ENCODE results near the gene HLCS. TPM values are rescaled to one million over a fixed set of nuclear protein-coding genes. Genes with fewer than 3 reads are reported as not detected.

HLCS gene
- total and polyA plus RNA-seq, 2 experiments from 2014 or later, result 12.4 to 20.1 TPM

DNA sequence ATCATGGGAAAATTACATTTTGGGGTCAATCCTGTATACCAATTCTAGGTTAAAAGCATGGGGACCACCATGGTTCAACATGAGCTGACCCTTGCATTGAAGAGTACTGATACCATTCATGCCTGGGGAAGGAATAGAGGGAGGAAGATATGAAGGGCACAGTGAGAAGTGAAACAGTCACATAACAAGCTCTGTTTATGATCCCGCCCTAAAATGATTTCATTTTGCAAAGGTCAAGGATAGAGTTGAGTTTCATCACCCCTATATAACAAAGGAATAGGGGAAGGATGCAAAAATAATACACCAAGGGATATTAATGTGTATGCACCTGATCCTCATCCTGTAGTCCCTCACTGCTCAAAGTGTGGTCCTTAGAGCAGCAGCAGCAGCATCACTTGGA lies 2.5 kb upstream of the HLCS start:
- Histone ChIP-seq H3K4me3 (no peak overlapping the region), H3K27ac (no peak overlapping the region), H3K36me3 (no peaks in the 10 kb centered on the region), H3K27me3 (no peaks in the 10 kb centered on the region), H3K9me3 (ENCODE audit: low read depth) (no peaks in the 10 kb centered on the region), H3K4me1 (ENCODE audit: low read depth) (no peaks in the 10 kb centered on the region)
- TF ChIP-seq, protein P1, sequence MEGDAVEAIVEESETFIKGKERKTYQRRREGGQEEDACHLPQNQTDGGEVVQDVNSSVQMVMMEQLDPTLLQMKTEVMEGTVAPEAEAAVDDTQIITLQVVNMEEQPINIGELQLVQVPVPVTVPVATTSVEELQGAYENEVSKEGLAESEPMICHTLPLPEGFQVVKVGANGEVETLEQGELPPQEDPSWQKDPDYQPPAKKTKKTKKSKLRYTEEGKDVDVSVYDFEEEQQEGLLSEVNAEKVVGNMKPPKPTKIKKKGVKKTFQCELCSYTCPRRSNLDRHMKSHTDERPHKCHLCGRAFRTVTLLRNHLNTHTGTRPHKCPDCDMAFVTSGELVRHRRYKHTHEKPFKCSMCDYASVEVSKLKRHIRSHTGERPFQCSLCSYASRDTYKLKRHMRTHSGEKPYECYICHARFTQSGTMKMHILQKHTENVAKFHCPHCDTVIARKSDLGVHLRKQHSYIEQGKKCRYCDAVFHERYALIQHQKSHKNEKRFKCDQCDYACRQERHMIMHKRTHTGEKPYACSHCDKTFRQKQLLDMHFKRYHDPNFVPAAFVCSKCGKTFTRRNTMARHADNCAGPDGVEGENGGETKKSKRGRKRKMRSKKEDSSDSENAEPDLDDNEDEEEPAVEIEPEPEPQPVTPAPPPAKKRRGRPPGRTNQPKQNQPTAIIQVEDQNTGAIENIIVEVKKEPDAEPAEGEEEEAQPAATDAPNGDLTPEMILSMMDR (IDR thresholded peaks at IDR 0.05; ENCODE audit: low read depth, low read length), result no peak
- DNase-seq (ENCODE audit: low read depth in 1 of 2, low spot score in 1 of 2), result no peak

DNA sequence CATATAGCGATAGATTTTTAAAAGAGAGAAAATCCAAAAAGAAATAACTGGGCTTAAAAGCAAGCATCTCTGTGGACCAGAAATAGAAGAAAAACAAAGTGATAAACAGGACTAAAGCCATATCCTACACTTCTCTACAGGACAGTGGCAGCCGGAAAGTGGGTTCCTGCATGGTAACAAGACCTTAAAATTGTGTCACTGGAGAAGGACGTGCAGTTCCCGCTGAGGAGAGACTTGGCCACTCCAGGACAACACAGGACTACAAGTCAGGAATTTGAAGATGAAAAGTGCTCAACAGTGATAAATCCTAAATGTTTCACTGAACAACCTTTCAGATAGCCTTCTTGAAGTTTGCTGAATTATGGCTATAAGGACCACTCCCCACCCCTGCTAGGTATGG lies 1.9 kb upstream of the HLCS start:
- TF ChIP-seq, protein P1 (IDR thresholded peaks at IDR 0.05; ENCODE audit: low read depth, low read length), result no peak
- H3K4me1 ChIP-seq (ENCODE audit: low read depth), result no peaks in the 10 kb centered on the region
- H3K27me3 ChIP-seq, result no peaks in the 10 kb centered on the region
- H3K36me3 ChIP-seq, result no peaks in the 10 kb centered on the region
- no peak overlapping the region for H3K4me3 ChIP-seq
- DNase-seq (ENCODE audit: low read depth in 1 of 2, low spot score in 1 of 2), result no peak
- no peak overlapping the region for H3K27ac ChIP-seq
- no peaks in the 10 kb centered on the region for H3K9me3 ChIP-seq (ENCODE audit: low read depth)

DNA sequence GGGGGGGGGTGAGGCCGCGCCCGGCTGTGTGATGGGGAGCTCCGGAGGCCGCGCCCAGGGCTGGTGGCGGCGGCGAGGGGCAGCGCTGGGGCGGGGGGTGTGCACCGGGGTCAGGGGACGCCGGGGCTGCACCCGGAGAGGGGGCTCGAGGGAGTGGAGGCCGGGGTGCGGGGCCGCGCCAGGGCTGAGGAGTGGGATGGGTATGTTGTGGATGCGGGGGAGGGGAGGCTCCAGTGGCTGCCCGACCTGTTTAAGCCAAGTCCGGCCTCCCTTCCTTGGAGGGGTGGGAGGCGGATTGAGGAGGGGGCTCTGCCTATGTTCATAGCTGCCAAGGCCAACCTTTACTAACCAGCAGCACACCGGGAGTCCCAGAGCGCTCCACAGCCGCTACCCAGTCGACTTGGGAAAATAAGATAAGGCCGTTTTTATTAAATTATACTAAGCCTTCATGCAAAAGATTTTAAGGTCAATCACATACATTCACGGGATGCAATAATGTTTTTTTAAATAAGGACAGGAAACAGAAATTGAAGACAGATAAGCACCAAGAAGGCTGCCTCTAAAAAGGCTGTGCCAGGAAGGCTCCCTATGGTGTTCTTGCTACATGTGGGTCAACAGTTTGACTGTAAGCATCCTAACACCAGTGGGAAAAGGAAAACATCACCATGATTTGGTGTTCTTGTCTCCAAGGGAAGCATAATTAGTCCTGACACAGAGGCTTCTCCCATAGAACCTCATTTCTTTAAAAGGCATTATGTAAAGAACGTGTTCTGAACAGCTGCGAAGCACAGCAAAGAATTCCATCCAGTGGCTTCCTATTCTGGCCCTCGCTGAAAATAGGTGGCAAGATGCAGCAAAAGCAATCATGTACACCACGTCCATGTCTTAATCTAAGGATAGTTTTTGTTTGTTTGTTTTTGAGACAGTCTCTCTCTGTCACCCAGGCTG lies 626 bp upstream of the HLCS start:
- Histone ChIP-seq H3K36me3 (no peaks in the 10 kb centered on the region), H3K9me3 (ENCODE audit: low read depth) (no peaks in the 10 kb centered on the region), H3K4me1 (ENCODE audit: low read depth) (no peaks in the 10 kb centered on the region), H3K4me3 (peak overlapping the region; percentile 92), H3K27me3 (no peaks in the 10 kb centered on the region), H3K27ac (peak overlapping the region; percentile 10)
- peak in 1 of 2 donors; percentile 33 for DNase-seq (ENCODE audit: low read depth in 1 of 2, low spot score in 1 of 2)
- TF ChIP-seq, protein P1 (IDR thresholded peaks at IDR 0.05; ENCODE audit: low read depth, low read length), result no peak

DNA sequence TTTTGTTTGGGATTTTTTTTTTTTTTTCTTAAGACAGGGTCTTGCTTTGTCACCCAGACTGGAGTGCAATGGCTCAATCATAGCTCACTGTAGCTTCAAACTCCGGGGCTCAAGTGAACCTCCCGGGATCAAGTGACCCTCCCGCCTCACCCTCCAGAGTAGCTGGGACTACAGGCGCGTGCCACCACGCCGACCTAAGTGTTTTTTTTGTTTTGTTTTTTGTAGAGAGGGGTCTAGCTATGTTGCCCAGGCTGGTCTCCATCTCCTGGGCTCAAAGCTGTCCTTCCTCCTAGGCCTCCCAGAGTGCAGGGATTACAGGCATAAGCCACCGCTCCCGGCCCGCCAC lies 776 bp downstream of the HLCS start:
- TF ChIP-seq, protein P1 (IDR thresholded peaks at IDR 0.05; ENCODE audit: low read depth, low read length), result no peak
- H3K9me3 ChIP-seq (ENCODE audit: low read depth), result no peaks in the 10 kb centered on the region
- H3K4me1 ChIP-seq (ENCODE audit: low read depth), result no peaks in the 10 kb centered on the region
- H3K4me3 ChIP-seq, result peak overlapping the region; percentile 92
- no peaks in the 10 kb centered on the region for H3K27me3 ChIP-seq
- DNase-seq (ENCODE audit: low read depth in 1 of 2, low spot score in 1 of 2), result no peak
- no peak overlapping the region for H3K27ac ChIP-seq
- H3K36me3 ChIP-seq, result no peaks in the 10 kb centered on the region

DNA sequence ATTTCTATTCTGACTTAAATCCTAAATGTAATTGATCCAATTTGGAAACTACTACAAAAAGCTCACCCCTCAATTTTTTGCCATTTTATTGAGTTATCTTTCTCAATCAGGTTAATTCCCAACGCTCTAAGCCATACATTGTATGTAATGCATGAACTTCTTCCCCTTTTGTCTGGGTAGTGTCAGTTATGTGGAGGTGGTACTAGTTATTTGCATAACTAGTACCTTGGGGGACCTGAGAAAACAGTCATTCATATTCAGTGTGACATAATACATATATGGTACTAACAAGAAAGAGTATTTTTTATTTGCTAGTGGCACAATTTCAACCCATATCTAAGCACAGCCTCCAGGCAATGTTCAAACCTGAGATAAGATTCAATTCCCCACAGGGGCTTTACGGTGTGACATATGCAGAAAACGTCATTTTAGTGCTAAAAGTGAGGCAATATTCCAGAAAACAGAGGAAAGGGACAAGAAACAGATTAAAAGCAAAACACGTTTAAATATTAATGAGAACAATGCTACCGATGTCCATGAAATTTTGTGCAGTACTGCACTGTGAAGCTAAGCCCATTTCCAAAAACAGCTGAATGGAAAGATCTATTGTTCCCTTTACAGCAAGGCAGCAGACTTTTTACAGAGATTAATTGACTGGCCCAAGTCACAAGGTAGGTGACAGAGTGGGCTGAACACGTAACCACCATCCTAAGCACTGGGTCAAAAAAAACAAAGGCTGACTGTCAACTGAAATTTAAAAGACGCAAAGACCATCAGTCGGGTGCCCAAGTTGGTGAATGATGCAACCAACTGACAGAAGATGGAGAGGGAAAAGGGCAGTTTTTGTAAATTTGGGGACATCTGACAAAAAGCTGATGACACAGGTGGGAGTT lies 1.4 kb downstream of the HLCS start:
- no peaks in the 10 kb centered on the region for H3K27me3 ChIP-seq
- no peak overlapping the region for H3K27ac ChIP-seq
- peak overlapping the region; percentile 92 for H3K4me3 ChIP-seq
- no peaks in the 10 kb centered on the region for H3K9me3 ChIP-seq (ENCODE audit: low read depth)
- no peaks in the 10 kb centered on the region for H3K4me1 ChIP-seq (ENCODE audit: low read depth)
- TF ChIP-seq, protein P1 (IDR thresholded peaks at IDR 0.05; ENCODE audit: low read depth, low read length), result no peak
- H3K36me3 ChIP-seq, result peaks cover 2% of the 10 kb centered on the region
- DNase-seq (ENCODE audit: low read depth in 1 of 2, low spot score in 1 of 2), result no peak
